Nephron progenitor cell (in vitro differentiated cells): Measurements from ENCODE around the gene ARFIP1.
"Not testable (repeated sequence)": the region's sequence is repeated elsewhere in the genome, so short reads cannot be mapped to it uniquely, and the experiment has no call there.

Source experiments
- DNase-seq: peaks from one replicate; pipeline ENCODE4 v3.0.0; 2021
- H3K27ac Mint-ChIP-seq: 2 replicates; pipeline ENCODE4 v1.8.0; 2021; ENCODE audit warnings: mild to moderate bottlenecking, moderate library complexity, mixed read lengths
- H3K27me3 Mint-ChIP-seq: 2 replicates; pipeline ENCODE4 v1.8.0; 2021; ENCODE audit warnings: mild to moderate bottlenecking, low read depth, mixed read lengths; ENCODE audit not compliant: poor library complexity
- H3K36me3 Mint-ChIP-seq: 2 replicates; pipeline ENCODE4 v1.8.0; 2021; ENCODE audit warnings: low read depth, mixed read lengths
- H3K4me1 Mint-ChIP-seq: 2 replicates; pipeline ENCODE4 v1.8.0; 2021; ENCODE audit warnings: mixed read lengths
- H3K4me3 Mint-ChIP-seq: 2 replicates; pipeline ENCODE4 v1.8.0; 2021; ENCODE audit warnings: mild to moderate bottlenecking, moderate library complexity, mixed read lengths
- H3K9me3 Mint-ChIP-seq: 2 replicates; pipeline ENCODE4 v1.8.0; 2021; ENCODE audit warnings: mild to moderate bottlenecking, moderate library complexity, mixed read lengths
- TF ChIP-seq, protein P1 (sequence below): fragments of 200-600 bp; sonication (generic); IDR thresholded peaks from 2 replicates; pipeline ENCODE4 v1.5.0; 2021; ENCODE audit warnings: antibody characterized with exemption

The ARFIP1 gene

DNA sequence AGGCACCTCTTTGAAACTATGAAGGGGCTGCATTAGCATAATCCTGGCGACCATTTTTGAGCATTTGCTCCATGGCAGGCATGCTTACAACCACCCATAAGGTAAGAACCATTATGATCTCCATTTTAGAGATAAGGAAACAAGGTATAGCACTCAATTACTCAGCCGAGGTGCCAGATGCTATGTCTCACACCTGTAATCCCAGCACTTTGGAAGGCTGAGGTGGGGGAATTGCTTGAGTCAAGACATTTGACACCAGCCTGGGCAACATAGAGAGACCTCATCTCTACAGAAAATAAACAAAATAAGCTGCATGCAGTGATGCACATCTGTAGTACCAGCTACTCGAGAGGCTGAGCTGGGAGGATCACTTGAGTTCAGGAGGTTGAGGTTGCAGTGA lies 43.8 kb upstream of the ARFIP1 start:
- DNase-seq = no peak
- no peak overlapping the region for H3K4me3 Mint-ChIP-seq
- no peaks in the 10 kb centered on the region for H3K36me3 Mint-ChIP-seq
- peaks cover 5% of the 10 kb centered on the region for H3K27me3 Mint-ChIP-seq
- no peaks in the 10 kb centered on the region for H3K9me3 Mint-ChIP-seq
- H3K4me1 Mint-ChIP-seq = peaks cover 24% of the 10 kb centered on the region
- H3K27ac Mint-ChIP-seq = no peak overlapping the region
- TF ChIP-seq, protein P1, sequence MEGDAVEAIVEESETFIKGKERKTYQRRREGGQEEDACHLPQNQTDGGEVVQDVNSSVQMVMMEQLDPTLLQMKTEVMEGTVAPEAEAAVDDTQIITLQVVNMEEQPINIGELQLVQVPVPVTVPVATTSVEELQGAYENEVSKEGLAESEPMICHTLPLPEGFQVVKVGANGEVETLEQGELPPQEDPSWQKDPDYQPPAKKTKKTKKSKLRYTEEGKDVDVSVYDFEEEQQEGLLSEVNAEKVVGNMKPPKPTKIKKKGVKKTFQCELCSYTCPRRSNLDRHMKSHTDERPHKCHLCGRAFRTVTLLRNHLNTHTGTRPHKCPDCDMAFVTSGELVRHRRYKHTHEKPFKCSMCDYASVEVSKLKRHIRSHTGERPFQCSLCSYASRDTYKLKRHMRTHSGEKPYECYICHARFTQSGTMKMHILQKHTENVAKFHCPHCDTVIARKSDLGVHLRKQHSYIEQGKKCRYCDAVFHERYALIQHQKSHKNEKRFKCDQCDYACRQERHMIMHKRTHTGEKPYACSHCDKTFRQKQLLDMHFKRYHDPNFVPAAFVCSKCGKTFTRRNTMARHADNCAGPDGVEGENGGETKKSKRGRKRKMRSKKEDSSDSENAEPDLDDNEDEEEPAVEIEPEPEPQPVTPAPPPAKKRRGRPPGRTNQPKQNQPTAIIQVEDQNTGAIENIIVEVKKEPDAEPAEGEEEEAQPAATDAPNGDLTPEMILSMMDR = no peak

DNA sequence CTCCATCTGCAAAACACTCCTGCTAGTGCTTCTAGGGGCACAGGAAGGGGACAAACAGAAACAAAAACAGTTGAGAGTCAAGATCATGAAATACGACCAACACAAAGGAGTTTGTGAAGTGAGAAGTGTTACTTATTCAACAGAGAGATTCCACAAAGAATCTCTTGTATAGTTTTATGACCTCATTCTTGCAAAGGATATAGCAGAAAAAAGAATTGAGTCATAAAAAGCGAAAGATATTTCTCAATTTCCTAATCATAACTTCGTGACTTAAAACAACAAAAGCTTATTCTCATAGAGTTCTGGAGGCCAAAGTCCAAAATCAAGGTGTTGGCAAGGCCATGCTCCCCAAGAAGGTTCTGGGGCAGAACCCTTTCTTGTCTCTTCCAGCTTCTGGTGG lies 40.9 kb upstream of the ARFIP1 start:
- Mint-ChIP-seq H3K27me3 (peaks cover 5% of the 10 kb centered on the region), H3K9me3 (no peaks in the 10 kb centered on the region), H3K27ac (no peak overlapping the region), H3K36me3 (no peaks in the 10 kb centered on the region), H3K4me3 (no peak overlapping the region), H3K4me1 (peaks cover 44% of the 10 kb centered on the region)
- no peak for DNase-seq
- TF ChIP-seq, protein P1 = no peak

DNA sequence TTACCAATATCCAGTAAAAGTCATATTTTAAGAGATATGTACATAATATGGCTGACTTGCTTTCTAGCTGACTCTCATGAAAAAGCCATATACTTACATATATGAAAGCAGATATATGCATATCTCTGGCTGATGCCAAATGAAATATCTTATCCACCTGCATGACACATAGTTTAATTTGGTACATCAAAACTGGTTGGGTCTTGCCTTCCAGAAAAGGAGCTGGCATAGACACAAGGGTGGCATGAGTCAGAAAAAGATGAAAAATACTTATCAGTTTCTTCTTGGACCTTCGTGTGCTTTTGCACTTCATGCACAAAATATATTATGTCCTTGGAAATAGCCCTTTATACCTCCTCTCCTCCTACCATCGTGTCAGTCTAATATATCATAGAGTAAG lies 32.3 kb upstream of the ARFIP1 start:
- DNase-seq = no peak
- Mint-ChIP-seq H3K36me3 (no peaks in the 10 kb centered on the region), H3K4me3 (no peak overlapping the region), H3K4me1 (peaks cover 28% of the 10 kb centered on the region), H3K27ac (peak overlapping the region; percentile 31), H3K27me3 (no peaks in the 10 kb centered on the region), H3K9me3 (peaks cover 8% of the 10 kb centered on the region)
- TF ChIP-seq, protein P1 = no peak

DNA sequence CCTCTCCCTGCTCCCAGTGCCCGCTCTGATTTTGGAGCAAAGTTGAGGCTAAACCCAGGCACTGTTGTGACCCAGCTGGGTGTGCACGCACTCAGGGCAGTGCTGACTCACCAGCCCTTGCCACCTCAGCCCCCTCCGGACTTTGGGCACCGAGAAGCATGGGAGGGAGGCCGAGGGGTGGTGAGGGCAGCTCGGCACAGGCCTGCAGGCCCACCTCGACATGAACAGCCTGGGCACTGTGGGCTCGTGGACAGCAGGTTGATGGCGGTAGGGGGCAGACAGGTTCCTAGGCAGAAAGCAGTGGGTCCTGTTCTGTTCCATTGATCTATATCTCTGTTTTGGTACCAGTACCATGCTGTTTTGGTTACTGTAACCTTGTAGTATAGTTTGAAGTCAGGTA lies 31.1 kb upstream of the ARFIP1 start:
- no peak overlapping the region for H3K4me3 Mint-ChIP-seq
- H3K36me3 Mint-ChIP-seq = no peaks in the 10 kb centered on the region
- no peak for DNase-seq
- no peaks in the 10 kb centered on the region for H3K27me3 Mint-ChIP-seq
- TF ChIP-seq, protein P1 = no peak
- peaks cover 19% of the 10 kb centered on the region for H3K4me1 Mint-ChIP-seq
- H3K9me3 Mint-ChIP-seq = peaks cover 8% of the 10 kb centered on the region
- H3K27ac Mint-ChIP-seq = no peak overlapping the region

DNA sequence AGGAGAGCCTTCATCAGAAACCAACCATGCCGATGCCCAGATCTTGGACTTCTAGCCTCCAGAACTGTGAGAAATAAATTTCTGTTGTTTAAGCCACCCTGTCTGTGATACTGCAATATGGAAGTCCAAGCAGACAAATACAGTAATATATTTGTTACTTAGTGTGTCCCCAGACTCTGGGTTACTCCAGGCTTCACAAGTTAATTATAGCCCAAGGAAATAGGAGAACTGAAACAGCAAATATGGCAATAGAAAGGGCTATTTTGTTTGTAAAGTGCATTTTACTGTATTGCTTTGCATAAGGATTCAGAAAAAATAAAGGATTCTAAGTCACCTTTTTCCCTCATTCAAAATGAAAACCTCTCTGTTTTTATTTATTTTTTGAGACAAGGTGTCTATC lies 16.0 kb upstream of the ARFIP1 start:
- no peak for DNase-seq
- peaks cover 8% of the 10 kb centered on the region for H3K36me3 Mint-ChIP-seq
- peaks cover 3% of the 10 kb centered on the region for H3K27me3 Mint-ChIP-seq
- peaks cover 14% of the 10 kb centered on the region for H3K9me3 Mint-ChIP-seq
- H3K4me1 Mint-ChIP-seq = no peaks in the 10 kb centered on the region
- TF ChIP-seq, protein P1 = no peak
- no peak overlapping the region for H3K27ac Mint-ChIP-seq
- H3K4me3 Mint-ChIP-seq = no peak overlapping the region

DNA sequence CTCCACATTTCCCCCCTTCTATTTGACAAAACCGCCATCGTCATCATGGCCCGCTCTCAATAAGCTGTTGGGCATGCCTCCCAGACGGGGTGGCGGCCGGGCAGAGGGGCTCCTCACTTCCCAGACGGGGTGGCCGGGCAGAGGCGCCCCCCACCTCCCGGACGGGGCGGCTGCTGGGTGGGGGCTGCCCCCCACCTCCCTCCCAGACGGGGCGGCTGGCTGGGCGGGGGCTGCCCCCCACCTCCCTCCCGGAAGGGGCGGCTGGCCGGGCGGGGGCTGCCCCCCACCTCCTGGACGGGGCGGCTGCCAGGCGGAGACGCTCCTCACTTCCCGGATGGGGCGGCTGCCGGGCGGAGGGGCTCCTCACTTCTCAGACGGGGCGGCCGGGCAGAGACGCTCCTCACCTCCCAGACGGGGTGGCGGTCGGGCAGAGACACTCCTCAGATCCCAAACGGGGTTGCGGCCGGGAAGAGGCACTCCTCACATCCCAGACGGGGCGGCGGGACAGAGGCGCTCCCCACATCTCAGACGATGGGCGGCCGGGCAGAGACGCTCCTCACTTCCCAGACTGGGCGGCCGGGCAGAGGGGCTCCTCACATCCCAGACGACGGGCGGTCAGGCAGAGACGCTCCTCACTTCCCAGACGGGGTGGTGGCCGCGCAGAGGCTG lies 14.6 kb upstream of the ARFIP1 start:
- not testable (repeated sequence) for H3K27me3 Mint-ChIP-seq
- H3K9me3 Mint-ChIP-seq = peaks cover 14% of the 10 kb centered on the region

More for the DNA sequence above, 14.6 kb upstream of the ARFIP1 start:
- H3K4me3 Mint-ChIP-seq, H3K36me3 Mint-ChIP-seq, DNase-seq, H3K27ac Mint-ChIP-seq, H3K4me1 Mint-ChIP-seq: not testable (repeated sequence)
